HG03558 (cell line): ENCODE data around the gene CPLX1.

Experiments
- ATAC-seq: cut with Tn5 transposase; IDR thresholded peaks from one replicate; pipeline ENCODE4 v1.9.1; 2021; ENCODE audit warnings: moderate number of reproducible peaks; ENCODE audit not compliant: unreplicated experiment; ENCODE audit errors: extremely low read depth

The CPLX1 gene

DNA sequence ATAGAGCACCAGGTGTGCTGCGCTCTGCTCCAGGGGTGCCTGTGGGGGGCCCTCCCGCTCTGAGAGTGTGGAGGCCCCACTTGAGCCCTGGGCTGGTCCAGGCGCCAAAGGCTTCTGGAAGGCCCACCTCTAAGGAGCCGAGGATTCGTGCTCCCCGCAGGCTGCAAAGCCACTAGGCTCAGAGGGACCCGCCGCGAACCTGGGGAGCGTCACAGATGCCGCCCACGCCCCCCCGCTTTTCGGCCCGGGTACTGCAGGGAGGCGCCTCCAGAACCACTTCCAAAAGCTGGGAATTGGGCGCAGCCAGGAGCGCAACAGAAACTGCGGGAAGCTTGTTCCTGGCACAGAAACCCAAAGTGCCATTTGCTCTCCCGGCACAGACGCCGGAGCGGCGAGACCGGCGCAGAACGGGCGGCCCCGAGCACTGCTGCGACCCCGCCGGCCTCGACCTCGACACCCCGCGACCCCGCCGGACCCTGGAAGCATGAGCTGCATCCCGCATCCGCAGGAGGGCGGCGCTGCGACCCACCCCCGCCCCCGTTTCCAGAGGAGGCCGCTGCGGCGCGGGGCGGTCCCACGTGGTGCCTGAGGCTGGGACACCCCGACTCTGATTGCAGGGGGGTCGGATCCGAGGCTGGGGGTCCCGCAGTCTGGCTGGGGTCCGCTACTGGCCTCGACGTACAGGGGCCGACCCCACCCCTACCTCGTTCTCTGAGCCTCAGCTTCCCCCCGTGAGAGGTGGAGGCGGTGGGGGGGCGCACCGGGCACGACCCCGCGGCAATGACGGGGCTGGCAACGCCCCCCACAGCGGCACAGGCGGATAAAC, 30.8 kb downstream of the CPLX1 start:
- no peak for ATAC-seq

DNA sequence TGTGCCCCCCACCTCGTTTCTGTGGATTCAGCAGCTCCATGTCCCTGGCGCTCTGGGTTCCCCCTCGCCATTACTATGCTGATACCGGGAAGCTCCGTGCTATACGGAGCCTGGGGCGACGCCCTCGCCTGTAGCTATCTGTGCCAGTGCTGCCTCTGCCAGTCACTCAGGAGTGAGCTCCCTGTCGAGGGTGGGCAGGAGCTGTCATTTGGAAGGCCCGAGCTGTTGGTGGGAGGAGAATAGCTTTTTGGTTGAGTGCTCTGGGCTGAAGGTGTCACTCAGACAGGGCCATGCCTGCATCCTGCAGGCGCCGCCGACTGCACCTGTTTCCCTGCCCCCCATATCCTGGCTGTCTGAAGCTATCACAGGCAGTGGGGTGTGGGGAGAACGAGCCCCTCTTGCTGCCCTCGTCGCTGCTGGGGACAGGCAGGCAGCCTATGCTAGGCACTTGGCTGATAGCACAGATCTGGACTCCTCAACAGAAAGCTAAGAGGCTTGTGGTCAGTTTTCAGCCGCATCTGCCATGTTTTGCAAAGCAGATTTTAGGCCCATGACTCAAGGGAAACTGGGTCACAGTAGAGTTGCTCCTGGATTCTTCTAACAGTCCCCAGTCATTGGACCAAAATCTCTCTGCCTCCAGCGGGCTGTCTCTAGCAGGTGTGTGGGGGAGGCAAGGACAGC, 31.8 kb downstream of the CPLX1 start:
- ATAC-seq, result no peak

DNA sequence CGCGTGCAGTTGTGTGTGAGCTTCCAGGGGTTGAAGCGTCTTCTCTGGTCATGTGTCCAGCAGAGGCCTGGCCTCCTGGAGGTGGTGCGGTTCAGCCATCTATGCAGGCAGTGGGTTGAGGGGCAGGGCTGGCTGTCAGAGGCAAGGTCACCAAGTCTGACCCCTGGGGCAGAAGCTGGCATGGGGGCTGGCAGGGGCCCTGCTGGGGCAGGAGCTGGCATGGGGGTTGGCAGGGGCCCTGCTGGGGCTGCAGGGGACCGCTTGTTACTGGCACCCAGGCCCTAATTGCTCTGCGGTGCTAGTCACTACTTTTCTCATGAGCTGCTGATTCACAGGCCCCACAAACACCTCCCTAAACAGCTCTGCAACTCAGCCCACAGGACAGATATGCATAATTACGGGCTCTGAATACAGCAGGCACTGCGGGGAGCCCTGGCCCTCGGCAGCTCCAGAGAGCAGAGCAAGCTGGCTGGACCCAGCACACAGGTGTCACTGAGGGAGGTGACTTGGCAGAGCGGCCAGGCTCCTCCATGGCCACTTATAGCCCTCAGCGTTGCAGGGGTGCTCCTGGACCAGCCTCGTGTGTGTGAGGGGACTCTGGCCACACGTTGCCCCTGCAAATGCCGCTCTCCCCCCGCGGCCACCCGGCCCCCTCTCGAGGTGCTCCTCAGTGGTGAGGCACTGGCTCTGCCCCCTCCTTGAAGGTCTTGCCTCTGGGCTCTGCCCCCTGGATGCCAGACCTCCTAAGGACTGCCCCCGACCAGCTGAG, 32.7 kb downstream of the CPLX1 start:
- ATAC-seq, result no peak

DNA sequence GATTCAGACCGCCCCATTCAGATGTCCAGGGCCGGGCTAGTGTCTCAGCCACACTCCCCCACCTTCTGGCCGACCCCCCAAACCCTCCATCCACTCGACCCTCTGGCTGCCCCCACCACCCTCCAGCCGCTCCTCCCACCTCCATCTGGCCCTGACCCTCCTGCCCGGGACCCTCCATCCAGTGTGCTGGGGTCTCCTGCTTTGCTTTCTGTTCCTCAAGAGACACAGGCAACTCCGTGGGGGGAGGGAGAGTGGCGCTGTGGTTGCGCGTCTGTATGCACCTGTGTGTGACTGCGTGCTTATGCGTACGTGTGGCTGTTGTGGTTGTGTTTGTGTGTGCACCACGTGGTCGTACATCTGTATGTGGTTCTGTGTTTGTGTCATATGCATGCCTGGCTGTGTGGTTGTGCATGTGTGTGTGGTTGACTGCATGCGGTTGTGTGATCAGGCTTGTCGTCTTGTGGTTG, 33.3 kb downstream of the CPLX1 start:
- no peak for ATAC-seq

DNA sequence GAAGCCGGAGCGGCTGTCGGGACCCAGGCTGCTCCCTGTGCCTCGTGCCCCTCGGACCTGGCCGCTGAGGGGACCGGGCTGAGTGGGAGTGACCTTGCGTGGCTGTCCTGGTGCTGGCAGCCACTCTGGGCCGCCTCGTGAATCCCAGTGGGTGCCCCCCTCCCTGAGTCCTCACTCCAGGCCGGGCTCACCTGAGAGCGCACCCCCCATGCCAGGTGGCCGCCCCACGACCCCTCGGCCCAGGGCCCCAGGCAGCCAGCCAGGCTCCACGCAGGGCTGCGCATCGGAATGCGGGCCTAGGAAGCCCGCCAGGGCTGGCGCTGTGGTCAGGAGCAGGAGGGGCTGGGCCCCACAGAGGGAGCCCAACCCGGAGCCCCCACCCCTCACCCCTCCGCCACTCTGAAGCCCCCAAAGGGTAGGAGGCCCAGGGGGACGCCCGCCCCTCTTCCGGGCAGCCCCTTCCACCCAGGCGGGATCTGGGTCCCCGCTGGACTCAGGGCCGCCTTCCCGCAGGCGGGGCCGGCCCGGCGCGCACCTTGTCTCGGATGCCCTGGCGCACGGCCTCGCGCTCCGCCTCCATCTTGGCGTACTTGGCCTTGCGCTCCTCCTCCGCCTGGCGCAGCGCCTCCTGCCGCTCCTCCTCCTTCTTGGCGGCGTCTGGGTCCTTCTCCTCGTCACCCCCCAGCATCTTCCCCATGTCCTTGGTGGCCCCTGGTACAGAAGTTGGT, 33.9 kb downstream of the CPLX1 start:
- no peak for ATAC-seq

DNA sequence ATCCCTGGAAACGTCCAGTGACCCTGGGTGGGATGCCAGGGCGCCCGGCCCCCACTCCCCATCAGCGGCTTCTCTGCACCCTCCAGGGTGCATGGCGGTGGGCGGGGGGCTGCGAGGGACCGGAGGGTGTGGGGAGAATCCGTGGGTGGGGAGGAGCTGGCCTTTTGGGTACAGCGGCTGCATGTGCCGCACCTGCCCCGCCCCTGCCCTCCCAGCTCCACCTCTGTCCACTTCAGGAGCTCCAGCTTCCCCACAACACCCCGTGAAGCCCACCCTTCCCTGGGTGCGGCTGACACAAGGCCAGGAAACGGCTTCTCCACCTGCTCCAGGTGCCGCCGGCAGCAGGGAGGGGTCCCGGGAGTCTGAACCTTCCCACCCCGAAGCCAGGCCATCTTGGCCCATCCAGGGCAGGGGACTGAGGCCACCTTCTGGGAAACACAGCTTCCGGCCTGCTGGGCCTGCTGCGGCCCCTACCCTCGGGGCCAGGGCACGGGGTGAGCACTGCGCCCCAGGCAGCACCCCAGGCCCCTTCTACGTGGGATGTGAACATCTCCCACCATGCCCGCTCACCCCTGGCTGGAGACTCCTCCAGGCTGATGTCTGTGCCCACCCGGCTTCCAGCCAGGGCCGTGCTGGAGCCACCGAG, 34.6 kb downstream of the CPLX1 start:
- no peak for ATAC-seq

DNA sequence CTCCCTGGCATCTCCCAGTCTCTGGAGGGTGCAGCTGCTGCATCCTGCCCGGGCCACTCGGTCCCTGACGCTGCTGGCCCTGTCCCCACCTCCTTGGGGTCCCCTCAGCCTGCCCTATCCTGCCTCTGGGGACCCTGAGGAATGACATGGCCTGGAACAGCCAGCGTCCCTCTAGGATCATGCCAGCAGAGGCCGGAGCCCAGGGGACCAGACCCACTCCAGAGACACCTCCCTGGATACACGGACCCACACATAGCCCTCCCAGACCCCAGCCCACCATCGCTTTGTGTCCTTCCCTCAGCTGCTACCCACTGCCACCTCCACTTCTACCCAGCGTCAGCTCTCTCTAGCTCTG, 35.5 kb downstream of the CPLX1 start:
- no peak for ATAC-seq

DNA sequence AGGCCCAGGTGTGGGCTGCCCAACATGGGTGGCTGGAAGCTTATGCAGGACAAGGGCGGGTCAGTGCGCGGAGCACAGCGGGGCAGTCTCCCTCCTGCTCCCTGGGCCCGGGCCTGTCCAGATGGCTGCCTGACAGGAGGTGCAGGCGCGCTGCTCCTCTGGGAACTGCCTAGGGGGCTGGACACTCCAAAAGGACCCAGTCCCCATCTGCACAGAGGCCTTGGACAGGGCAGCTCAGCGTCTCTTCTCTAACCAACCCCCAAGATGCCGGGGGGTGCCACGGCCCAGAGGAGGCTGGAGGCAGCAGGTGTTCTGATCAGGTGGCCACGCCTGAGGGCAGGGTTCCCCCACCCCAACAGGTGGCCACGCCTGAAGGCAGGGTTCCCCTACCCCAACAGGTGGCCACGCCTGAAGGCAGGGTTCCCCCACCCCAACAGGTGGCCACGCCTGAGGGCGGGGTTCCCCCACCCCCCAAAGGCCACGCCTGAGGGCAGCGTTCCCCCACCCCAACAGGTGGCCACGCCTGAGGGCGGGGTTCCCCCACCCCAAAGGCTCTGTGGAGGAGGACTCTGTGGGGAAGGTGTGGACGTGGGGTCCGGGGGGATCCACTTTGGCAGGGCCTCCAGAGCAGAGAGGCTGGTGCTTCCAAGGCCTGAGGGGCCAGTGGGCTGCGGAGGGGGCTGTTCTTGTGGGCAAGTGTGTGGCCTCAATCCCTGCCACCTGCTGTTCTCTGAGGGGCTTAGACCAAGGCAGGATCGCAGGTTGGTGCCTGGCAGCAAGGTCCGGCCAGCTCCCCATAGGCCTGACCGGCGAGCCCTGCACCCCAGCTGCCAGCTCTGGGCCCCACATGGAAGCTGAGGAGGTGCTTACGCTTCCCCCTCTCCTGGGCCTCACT, 36.1 kb downstream of the CPLX1 start:
- ATAC-seq, result no peak

DNA sequence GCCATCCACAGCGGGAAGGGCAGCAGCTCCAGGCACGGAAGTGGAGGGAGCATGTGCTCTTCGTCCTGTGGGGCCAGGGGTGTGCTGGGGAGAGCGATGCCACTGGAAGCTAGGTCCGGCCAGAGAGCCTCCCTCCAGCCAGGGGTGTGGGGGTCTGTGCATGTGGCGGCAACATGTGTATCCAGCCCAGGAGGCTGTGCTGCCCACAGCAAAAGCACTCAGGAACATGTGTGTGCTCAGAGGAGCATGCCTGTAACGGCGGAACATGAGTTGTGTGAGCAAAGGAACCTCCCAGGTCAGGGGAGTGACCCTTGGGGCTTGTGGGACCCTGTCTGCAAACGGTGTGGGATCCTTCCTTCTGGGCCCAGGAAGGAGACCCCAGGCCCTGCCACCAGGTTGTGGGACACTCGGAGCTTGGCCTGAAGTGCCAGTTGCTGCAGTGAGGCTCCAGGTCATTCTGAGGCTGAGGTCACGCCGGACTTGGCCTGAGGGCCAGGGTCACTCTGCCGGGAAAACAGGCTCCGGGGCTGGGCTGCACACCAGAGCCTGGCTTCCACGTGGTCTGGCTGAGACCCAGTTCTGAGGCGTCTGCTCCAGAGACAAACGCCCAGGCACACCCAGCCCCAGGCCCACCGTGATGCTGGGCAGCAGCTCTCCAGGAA, 37.2 kb downstream of the CPLX1 start:
- no peak for ATAC-seq

DNA sequence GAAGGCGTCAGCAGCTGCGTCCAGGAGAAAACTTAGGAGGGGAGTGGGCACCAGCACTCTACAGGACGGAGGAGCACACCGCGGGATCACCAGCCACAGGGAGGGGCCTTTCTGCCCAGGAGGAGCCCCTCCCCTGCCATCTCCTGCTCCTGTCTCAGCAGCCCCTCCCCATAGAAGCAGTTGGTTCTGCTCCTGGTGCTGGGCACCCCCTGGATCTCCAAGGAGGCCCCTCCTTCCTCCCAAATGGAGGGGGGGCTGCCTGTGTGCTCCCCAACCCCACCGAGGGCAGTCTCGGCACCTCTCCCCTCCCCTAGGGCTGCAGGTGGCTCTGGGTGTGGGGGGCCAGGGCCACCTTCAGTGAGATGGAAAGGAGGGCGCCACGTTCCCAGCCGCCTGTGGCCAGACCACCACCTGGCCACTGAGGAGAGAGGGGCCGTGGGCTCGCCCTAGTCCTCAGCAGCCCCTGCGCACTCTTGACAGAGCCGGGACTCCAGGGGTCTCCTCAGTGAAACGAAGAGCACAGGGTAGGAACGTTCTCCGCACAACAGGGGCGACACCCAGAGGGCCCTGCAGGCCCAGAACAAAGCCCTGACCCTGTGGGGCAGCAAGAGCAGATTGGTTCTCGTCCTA, 37.8 kb downstream of the CPLX1 start:
- ATAC-seq, result no peak

DNA sequence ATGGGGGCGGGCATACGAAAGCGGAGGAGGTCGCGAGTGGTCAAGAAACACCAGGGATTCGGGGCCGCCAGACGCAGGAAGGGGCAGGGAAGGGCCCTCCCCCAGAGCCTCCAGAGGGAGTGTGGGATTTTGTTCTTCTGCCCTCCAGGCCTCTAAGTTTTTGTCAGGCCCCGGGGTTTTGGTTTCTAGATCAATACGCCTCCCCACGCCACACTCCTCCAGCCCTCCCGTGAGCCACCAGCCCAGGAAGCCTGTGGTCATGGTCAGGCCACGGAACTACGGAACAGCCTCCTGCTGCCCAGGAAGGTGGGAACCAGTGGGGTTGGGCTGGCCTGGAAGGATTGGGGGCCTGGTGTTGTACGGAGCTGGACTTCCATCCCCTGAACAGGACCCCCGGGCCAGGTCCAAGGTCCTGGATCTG, 38.4 kb downstream of the CPLX1 start:
- no peak for ATAC-seq

DNA sequence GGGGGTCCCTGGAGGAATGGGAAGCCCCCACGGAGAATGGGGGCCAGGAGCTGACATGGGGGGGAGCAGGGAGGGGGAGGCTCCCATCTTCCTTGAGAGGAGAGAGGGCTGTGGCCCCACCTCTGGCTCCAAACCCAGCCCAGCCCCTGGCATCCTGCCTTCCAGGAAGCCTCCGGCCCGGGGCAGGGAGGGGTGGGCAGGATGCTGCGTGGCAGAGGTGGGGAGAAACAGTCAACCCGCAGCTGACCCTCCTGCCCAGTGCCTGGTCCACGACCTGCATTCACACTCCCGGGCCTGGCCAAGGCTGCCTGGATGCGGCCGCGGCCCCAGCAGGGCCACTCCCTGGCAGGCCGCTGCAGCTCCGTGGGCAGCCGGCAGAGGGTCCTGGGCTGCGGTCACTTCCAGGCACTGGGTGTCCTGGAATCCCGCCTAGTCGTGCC, 39.0 kb downstream of the CPLX1 start:
- no peak for ATAC-seq

DNA sequence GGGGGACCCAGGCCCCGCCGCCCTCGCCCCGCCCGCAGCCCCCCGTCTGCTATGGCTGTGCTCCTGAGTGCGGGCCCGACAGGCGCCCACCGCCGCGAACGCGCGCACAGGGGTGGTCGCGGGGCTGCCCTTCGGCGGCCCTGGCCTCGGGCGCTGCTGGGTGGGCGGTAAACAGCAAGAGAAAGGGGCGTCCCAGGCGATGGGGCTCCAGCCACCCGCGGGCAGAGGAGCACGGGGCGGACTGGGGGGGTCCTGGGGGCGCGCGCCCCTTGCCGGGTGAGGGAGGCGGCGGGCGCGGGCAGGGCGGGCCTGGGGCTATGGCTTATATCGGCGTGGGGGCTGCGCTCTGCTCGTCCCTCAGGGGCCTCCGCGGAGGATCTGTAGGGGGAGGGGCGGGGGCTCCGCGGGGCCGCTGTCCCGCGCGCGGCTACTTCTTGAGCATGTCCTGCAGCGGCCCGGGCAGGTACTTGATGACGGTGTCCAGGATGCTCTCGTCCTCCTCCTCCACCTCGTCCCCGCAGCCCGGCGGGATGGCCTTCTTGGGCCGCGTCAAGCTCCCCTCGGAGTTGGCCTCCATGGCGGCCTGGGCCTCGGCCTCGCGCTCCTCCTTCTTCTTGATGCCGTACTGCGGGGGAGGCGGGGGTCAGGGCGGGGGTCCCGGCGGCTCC, 39.7 kb downstream of the CPLX1 start:
- no peak for ATAC-seq

DNA sequence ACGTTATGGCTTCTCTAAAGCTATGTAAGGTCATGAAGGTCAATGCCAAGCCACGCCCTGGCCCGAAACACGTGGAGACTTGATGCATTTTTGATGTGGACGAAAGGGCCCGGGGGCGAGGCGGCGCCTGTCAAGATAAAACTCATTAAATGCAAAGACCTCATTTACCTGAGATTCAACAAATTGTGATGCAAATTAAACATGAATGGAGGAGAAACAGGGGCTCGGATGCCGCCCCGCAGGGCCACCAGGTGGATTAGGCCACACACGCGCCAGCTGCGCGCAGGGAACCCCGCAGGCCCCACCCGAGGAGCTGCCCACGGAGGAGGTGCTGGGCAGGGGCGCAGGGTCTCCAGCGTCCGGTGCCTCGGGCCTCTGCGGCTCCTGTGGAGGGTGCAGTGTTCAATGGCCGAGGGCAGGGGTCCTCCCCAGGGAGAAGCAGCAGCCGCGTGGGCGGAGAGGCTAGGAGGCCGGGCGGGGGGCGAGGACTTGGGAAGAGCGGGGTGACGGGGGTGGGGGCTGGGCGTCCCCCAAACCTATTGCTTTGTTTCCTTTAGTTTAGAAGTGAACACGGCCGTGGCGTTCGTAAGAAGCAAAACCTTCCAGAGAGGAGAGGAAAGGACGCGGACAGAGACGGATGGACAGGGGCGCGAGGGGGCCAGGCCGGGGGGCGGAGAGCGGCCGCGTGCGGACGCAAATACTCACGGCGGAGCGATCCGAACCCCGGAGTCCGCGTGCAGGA, 40.4 kb downstream of the CPLX1 start:
- ATAC-seq, result no peak

DNA sequence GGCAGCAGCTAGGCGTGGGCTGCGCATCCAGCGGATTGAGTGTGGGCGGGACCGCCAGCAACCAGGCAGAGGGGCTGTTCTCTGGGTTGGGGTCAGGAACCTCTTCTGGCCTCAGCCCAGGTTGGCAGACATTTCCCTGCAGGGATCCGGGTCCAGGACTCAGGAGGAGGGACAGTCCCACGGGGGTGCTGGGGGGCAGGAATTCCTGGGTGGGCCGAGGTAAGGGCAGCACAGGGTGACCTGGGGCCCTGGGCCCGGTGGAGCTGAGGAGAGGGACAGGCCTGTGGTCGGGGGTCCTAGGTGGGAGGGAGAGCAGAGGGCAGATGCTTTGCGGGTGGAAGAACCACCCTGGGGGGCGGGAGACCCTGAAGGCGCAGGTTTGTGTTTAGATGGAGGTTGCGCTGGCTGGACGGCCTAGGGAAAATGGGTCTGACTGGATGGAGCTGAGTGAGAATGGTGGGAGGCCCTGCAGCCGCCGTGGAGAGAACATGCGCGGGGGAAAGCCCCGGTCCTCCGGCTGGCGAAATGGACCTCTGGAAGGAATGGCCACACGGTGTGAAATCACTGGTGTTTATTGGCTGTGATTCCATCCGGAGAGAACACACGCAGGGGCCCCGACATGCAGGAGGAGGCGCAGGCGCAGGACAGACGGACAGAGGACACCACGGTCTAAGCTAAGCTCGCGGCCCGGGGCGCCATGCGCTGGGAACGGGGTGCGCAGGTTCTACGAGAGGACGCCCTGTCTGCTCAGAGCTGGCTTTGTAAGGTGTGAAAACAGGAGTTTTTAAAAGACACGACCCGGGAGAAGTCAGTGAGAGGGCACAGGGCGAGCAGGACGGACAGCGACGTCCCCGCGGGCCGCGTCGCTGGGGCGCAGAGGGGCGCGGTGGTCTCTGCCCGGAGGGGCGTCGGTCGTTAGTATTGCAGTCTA, 41.3 kb downstream of the CPLX1 start:
- ATAC-seq, result no peak
